Measurements from ENCODE around the gene RIPOR2.
"Not testable (repeated sequence)": the region's sequence is repeated elsewhere in the genome, so short reads cannot be mapped to it uniquely, and the experiment has no call there.

The RIPOR2 gene

DNA sequence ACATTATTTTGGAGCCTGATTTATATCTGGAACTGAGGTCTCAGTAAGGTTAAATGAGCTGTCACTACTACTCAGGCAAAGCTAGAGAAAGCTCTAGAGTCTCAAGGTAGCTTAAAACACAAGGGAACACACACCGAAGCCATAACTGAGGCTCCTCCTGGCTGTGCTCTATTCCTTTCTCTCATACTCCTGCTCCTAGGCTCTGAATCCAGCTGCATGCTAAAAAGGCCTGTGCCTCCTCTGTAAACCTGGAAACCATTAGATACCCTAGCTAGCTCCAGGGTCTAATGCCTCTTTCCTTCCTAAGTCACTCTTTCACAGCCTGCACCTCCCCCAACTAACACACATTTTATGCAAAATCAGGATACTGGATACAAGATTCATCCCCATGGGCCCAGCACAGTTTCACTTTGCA lies 17.1 kb downstream of the RIPOR2 start:
- peak overlapping the region; percentile 29 for H3K4me3 ChIP-seq
- H3K36me3 ChIP-seq (ENCODE audit: insufficient read depth, low read length): no peaks in the 10 kb centered on the region
- DNase-seq (ENCODE audit: low read depth, low spot score): no peak
- no peaks in the 10 kb centered on the region for H3K9me3 ChIP-seq (ENCODE audit: low read depth, low read length)
- TF ChIP-seq EZH2 (IDR thresholded peaks at IDR 0.05) (no peak), FOXP2 (optimal IDR thresholded peaks at IDR 0.05; ENCODE audit: control extremely low read depth, extremely low read length, insufficient read depth) (no peak), POLR2AphosphoS5 (IDR thresholded peaks at IDR 0.05; ENCODE audit: borderline replicate concordance, low read depth, low read length) (no peak)
- peak overlapping the region; percentile 2 for H3K27ac ChIP-seq
- H3K9ac ChIP-seq (ENCODE audit: insufficient read length): no peak overlapping the region

DNA sequence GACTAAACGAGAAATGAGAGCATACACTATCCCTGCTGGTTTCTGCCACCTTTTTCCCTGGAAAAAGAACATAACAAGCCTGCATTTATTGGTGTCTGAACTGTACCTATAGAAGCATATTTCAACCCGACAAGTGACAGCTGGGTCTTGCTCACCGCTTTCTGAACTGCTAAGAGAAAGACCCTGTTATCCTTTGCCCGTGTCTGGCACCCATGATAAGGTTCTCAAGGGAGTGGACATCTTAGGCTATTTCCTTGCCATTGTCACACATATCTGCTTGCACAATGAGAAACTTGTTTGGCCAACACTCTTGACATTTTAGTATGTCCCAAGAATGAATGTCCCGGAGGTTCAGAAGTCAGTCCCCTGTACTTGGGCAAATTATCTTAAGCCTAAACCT lies 19.3 kb downstream of the RIPOR2 start:
- Histone ChIP-seq H3K4me3 (no peak overlapping the region), H3K9ac (ENCODE audit: insufficient read length) (no peak overlapping the region), H3K9me3 (ENCODE audit: low read depth, low read length) (no peaks in the 10 kb centered on the region), H3K27ac (no peak overlapping the region), H3K36me3 (ENCODE audit: insufficient read depth, low read length) (no peaks in the 10 kb centered on the region)
- DNase-seq (ENCODE audit: low read depth, low spot score): no peak
- no peak for TF ChIP-seq POLR2AphosphoS5 (IDR thresholded peaks at IDR 0.05; ENCODE audit: borderline replicate concordance, low read depth, low read length)

DNA sequence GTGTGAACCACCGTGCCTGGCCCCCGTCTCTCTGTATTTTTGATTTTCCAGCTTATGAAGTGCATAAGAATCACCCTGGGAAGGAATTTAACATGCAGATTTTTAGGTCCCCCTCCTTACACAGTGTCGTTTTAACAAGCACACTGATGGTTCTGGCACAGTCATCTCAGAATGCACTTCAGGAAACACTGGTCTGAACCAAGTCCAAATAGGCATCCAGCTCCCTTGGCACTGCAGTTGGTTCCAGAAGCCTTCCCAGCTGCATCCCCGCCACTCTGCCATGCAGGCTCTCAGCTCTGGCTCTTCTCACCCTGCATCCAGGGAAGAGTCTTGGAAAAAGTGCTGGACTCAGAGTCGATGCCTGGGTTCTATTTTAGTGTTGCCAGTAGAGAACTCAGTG lies 20.1 kb downstream of the RIPOR2 start:
- H3K27ac ChIP-seq: no peak overlapping the region
- TF ChIP-seq EZH2 (IDR thresholded peaks at IDR 0.05): no peak
- no peak for TF ChIP-seq FOXP2 (optimal IDR thresholded peaks at IDR 0.05; ENCODE audit: control extremely low read depth, extremely low read length, insufficient read depth)
- no peak for TF ChIP-seq POLR2AphosphoS5 (IDR thresholded peaks at IDR 0.05; ENCODE audit: borderline replicate concordance, low read depth, low read length)

DNA sequence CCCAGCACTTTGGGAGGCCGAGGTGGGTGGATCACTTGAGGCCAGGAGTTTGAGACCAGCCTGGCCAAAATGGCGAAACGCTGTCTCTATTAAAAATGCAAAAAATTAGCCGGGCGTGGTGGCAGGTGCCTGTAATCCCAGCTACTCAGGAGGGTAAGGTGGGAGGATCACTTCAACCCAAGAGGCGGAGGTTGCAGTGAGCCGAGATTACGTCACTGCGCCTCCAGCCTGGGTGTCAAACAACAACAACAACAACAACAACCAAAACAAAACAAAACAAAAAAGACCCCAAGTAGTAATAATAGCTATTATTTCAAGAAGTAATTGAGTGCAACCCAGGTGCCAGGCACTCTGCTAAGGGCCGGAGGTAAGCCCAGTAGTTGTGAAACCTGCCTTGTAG lies 21.7 kb downstream of the RIPOR2 start:
- H3K9ac ChIP-seq (ENCODE audit: insufficient read length); H3K27ac ChIP-seq; H3K4me3 ChIP-seq; H3K36me3 ChIP-seq (ENCODE audit: insufficient read depth, low read length); H3K9me3 ChIP-seq (ENCODE audit: low read depth, low read length); DNase-seq (ENCODE audit: low read depth, low spot score): not testable (repeated sequence)

More for the DNA sequence above, 20.1 kb downstream of the RIPOR2 start:
- no peak overlapping the region for H3K9ac ChIP-seq (ENCODE audit: insufficient read length)
- no peak overlapping the region for H3K4me3 ChIP-seq
- no peaks in the 10 kb centered on the region for H3K9me3 ChIP-seq (ENCODE audit: low read depth, low read length)
- no peaks in the 10 kb centered on the region for H3K36me3 ChIP-seq (ENCODE audit: insufficient read depth, low read length)
- DNase-seq (ENCODE audit: low read depth, low spot score): no peak

DNA sequence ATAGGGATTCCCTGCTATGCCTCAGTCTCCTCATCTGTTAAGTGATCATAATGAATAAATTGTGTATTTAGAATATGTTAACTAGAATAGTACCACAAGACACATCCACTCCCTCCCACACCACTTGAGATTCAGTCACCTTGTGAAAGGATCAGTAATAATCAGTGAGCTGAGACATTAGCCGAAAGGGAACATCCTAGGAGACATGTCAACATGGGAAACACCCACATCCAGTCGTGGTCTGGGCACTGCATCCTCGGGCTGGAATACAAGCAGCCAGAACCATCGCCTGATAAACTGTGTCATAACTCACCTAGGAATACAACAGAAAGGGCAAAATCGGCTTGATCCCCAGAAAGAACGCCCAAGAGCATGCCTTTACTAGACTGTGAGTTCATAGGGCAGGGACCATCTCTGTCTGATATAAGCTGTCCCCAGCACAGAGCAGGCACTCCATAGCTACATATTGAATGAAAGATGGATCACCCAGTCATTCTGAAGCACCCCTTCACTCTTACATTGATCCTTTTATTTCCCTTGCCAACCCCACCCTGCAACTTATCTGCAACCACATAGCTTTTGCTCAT lies 23.9 kb downstream of the RIPOR2 start:
- no peak overlapping the region for H3K9ac ChIP-seq (ENCODE audit: insufficient read length)

DNA sequence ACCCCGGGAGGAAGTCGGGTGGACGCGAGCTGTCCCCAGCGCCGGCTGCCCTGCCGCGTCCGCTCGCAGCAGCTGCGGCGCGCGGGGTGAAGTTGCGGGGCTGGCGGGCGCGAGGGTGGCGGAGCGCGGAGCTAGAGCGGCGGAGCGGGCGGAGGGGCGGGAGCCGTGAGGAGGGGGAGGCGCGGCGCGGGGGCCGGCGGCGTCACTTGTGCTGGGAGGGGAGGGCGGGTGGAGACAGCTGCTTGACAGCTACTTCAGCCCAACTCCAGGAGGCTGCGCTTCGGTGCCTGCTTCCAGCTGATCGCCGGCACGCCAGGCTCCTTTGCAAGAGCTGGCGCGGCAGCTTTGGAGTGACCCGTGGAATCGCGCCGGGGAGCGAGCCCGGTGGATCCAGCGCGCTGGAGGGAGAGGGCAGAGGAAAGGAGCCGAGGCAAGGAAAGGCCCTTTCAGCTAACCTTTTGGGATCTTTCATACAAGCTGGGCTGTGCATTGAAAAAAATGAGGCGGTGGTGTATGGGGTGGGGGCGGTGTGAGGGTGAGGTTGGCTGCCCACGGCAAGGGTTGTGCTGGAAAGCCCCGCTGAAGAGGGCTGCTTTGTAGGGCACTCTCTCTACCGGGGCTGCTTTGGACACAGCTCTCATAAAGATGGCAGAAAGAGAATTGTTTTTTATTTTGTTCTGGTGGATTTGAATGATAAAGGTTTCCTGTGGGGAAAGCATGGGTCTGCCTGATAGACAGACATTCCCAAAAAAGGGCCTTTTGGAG lies 24.6 kb downstream of the RIPOR2 start:
- DNase-seq (ENCODE audit: low read depth, low spot score): no peak
- no peak overlapping the region for H3K27ac ChIP-seq
- H3K9me3 ChIP-seq (ENCODE audit: low read depth, low read length): no peaks in the 10 kb centered on the region
- H3K36me3 ChIP-seq (ENCODE audit: insufficient read depth, low read length): no peaks in the 10 kb centered on the region
- H3K9ac ChIP-seq (ENCODE audit: insufficient read length): peak overlapping the region; percentile 51
- TF ChIP-seq FOXP2 (optimal IDR thresholded peaks at IDR 0.05; ENCODE audit: control extremely low read depth, extremely low read length, insufficient read depth) (no peak), EZH2 (IDR thresholded peaks at IDR 0.05) (no peak), POLR2AphosphoS5 (IDR thresholded peaks at IDR 0.05; ENCODE audit: borderline replicate concordance, low read depth, low read length) (no peak)
- peak overlapping the region; percentile 87 for H3K4me3 ChIP-seq

More for the DNA sequence above, 23.9 kb downstream of the RIPOR2 start:
- no peak for DNase-seq (ENCODE audit: low read depth, low spot score)
- Histone ChIP-seq H3K36me3 (ENCODE audit: insufficient read depth, low read length) (no peaks in the 10 kb centered on the region), H3K9me3 (ENCODE audit: low read depth, low read length) (no peaks in the 10 kb centered on the region), H3K27ac (no peak overlapping the region), H3K4me3 (peak overlapping the region; percentile 87; the same call in 1 of the 2 replicates)
- TF ChIP-seq EZH2 (IDR thresholded peaks at IDR 0.05) (no peak), FOXP2 (optimal IDR thresholded peaks at IDR 0.05; ENCODE audit: control extremely low read depth, extremely low read length, insufficient read depth) (no peak), POLR2AphosphoS5 (IDR thresholded peaks at IDR 0.05; ENCODE audit: borderline replicate concordance, low read depth, low read length) (no peak)

DNA sequence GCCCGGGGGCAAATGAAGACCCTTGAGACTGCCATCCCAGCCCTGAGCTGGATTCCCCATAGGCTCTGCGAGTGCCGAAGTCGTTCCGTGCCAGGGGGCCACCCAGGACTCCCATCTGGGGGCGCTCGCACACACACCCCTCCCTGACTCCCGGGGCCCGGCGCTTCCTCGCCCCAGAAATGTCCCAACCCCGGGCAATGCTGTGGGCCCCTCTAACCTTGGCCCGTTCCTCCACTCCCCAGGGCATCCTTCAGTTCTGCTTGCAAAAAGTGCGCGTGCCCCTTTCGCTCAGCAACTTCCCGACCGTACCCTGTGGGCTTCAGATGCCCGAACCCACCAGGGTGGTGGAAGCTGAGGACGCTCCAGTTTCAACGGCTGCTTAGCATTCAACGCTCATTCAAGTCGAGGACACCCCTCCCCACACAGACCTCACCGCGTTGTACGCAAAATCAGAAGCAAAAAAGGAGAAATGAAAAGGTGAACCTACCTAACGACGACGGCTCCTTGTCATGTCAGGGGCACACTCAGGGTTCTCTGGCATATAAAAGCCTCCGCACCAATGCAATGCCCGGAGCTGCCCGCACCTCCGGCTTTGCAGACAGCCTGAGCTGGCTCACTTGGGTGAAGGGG lies 25.3 kb downstream of the RIPOR2 start:
- no peak for DNase-seq (ENCODE audit: low read depth, low spot score)
- H3K9me3 ChIP-seq (ENCODE audit: low read depth, low read length): no peaks in the 10 kb centered on the region
- no peaks in the 10 kb centered on the region for H3K36me3 ChIP-seq (ENCODE audit: insufficient read depth, low read length)
- TF ChIP-seq EZH2 (IDR thresholded peaks at IDR 0.05): no peak
- no peak for TF ChIP-seq FOXP2 (optimal IDR thresholded peaks at IDR 0.05; ENCODE audit: control extremely low read depth, extremely low read length, insufficient read depth)
- no peak for TF ChIP-seq POLR2AphosphoS5 (IDR thresholded peaks at IDR 0.05; ENCODE audit: borderline replicate concordance, low read depth, low read length)
- peak overlapping the region; percentile 87 for H3K4me3 ChIP-seq
- H3K9ac ChIP-seq (ENCODE audit: insufficient read length): peak overlapping the region; percentile 51
- no peak overlapping the region for H3K27ac ChIP-seq

DNA sequence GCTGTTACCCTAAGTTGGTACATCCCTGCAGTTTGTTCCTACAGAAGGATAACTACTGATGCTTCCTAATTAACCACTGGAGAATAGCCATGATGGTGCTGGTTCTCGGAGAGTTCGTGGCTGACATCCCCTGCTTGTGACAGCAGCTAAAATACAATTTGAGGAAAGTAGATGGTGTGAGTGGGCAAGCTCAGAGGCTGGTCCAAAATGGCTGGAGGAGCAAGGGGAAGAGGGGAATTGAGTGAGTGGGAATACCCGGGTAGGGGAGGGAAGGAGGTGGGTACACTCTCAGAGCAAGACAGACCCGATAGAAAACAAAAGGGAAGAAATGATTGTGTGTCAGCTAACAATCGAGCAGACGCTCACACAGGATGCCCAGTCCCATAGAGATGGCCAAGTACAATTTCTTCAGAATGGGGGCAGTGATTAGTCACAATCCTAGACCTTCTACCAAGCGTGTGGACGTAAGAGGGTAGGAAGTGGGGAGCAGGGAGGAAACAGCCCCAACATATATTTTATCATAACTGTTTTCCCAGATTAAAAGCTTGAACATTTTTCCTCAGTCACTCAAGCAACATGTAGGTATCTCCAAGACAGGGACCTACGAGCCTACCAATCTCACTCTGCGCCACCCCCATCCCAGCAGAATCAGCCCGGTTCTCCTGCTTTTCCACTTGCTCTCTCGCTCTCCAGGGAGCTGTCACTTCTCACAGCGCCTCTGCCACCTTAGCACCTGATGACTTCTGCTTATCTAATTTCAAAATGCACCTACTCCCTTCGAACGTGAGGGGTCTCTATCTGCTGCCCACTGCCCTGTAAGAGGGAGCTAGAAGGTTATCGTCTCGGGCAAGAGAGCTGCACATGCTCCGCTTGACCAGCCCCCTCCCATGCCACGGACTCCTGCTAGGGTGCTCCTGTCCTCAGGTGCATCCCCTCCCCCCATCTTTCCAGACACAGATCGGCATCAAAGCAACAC lies 26.2 kb downstream of the RIPOR2 start:
- TF ChIP-seq POLR2AphosphoS5 (IDR thresholded peaks at IDR 0.05; ENCODE audit: borderline replicate concordance, low read depth, low read length): no peak
- no peak for TF ChIP-seq EZH2 (IDR thresholded peaks at IDR 0.05)
- no peak for TF ChIP-seq FOXP2 (optimal IDR thresholded peaks at IDR 0.05; ENCODE audit: control extremely low read depth, extremely low read length, insufficient read depth)
- H3K36me3 ChIP-seq (ENCODE audit: insufficient read depth, low read length): no peaks in the 10 kb centered on the region
- no peak overlapping the region; the same call in 1 of the 2 replicates for H3K4me3 ChIP-seq
- H3K27ac ChIP-seq: no peak overlapping the region
- H3K9me3 ChIP-seq (ENCODE audit: low read depth, low read length): no peaks in the 10 kb centered on the region
- H3K9ac ChIP-seq (ENCODE audit: insufficient read length): no peak overlapping the region
- DNase-seq (ENCODE audit: low read depth, low spot score): no peak
